T-helper 1 cell treated with Interleukin-12 subunit alpha and Interleukin-12 subunit beta and Interleukin-4 antibody, amounts not matched to agents 30 μg/mL and 1 μg/mL, for 36 hours (primary cell): ENCODE measurements around the gene HECTD2.
"Not testable (repeated sequence)": the region's sequence is repeated elsewhere in the genome, so short reads cannot be mapped to it uniquely, and the experiment has no call there.

Experiments used
- H3K27ac Mint-ChIP-seq: one replicate; pipeline ENCODE4 v1.8.0; 2021; ENCODE audit warnings: mild to moderate bottlenecking, mixed read lengths
- H3K27me3 Mint-ChIP-seq: one replicate; pipeline ENCODE4 v1.8.0; 2021; ENCODE audit warnings: low read depth, mixed read lengths
- H3K36me3 Mint-ChIP-seq: one replicate; pipeline ENCODE4 v1.8.0; 2021; ENCODE audit warnings: low read depth, mixed read lengths
- H3K4me1 Mint-ChIP-seq: one replicate; pipeline ENCODE4 v1.8.0; 2021; ENCODE audit warnings: low read depth, mixed read lengths
- H3K4me3 Mint-ChIP-seq: one replicate; pipeline ENCODE4 v1.8.0; 2021; ENCODE audit warnings: mild to moderate bottlenecking, moderate library complexity, mixed read lengths
- H3K9me3 Mint-ChIP-seq: one replicate; pipeline ENCODE4 v1.8.0; 2021; ENCODE audit warnings: mixed read lengths

HECTD2 gene

DNA sequence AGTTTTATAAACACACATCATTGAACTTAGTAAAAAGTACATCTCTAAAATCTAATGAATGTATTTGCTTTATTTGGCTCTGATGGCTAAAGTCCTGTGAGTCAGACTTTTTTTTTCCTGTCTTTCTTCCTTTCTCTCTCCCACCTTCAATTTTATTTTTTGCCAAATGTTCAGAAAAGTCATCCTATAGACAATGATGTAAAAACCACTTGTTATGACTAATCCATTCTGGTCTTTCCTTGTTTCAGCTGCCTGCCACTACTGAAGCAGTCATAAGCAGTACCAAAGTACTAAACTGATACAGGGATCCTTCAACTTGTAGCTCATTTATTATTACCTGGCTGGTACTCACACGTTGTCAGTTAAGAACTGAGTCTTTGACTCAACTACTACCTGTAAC, 23.9 kb downstream of the HECTD2 start:
- peaks cover 3% of the 10 kb centered on the region for H3K9me3 Mint-ChIP-seq
- no peaks in the 10 kb centered on the region for H3K27me3 Mint-ChIP-seq
- peaks cover 1% of the 10 kb centered on the region for H3K4me1 Mint-ChIP-seq
- peaks cover 2% of the 10 kb centered on the region for H3K36me3 Mint-ChIP-seq
- H3K4me3 Mint-ChIP-seq, result no peak overlapping the region
- no peak overlapping the region for H3K27ac Mint-ChIP-seq

DNA sequence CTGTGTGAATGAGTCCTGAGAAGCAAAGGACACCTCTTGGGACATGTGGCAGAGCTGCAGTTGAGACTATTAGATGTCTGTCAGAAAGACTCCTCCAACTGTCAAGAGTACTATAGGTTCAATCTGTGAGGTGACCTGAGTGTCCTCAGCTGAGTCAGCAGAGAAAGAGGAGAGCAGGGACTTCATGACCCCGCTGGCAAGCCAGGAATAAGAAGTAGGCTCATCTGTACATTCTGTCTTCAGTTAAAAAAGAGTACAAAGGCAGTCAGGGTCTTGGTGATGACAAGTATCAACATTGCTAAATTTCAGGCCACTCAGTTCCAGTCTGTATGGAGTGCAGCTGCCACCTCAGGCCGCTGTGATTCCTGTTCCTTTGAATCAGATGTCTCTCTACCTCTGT, 25.1 kb downstream of the HECTD2 start:
- no peak overlapping the region for H3K27ac Mint-ChIP-seq
- peaks cover 3% of the 10 kb centered on the region for H3K9me3 Mint-ChIP-seq
- H3K36me3 Mint-ChIP-seq, result peaks cover 2% of the 10 kb centered on the region
- no peaks in the 10 kb centered on the region for H3K27me3 Mint-ChIP-seq
- peaks cover 1% of the 10 kb centered on the region for H3K4me1 Mint-ChIP-seq
- H3K4me3 Mint-ChIP-seq, result no peak overlapping the region

DNA sequence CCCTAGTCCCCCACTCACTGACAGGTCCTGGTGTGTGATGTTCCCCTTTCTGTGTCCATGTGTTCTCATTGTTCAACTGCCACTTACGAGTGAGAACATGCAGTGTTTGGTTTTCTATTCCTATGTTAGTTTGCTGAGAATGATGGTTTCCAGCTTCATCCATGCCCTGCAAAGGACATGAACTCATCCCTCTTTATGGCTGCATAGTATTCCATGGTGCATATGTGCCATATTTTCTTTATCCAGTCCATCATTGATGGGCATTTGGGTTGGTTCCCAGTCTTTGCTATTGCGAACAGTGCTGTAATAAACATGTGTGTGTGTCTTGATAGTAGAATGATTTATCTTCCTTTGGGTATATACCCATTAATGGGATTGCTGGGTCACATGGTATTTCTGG, 28.1 kb downstream of the HECTD2 start:
- not testable (repeated sequence) for H3K9me3 Mint-ChIP-seq, H3K36me3 Mint-ChIP-seq, H3K4me3 Mint-ChIP-seq, H3K4me1 Mint-ChIP-seq, H3K27ac Mint-ChIP-seq, H3K27me3 Mint-ChIP-seq

DNA sequence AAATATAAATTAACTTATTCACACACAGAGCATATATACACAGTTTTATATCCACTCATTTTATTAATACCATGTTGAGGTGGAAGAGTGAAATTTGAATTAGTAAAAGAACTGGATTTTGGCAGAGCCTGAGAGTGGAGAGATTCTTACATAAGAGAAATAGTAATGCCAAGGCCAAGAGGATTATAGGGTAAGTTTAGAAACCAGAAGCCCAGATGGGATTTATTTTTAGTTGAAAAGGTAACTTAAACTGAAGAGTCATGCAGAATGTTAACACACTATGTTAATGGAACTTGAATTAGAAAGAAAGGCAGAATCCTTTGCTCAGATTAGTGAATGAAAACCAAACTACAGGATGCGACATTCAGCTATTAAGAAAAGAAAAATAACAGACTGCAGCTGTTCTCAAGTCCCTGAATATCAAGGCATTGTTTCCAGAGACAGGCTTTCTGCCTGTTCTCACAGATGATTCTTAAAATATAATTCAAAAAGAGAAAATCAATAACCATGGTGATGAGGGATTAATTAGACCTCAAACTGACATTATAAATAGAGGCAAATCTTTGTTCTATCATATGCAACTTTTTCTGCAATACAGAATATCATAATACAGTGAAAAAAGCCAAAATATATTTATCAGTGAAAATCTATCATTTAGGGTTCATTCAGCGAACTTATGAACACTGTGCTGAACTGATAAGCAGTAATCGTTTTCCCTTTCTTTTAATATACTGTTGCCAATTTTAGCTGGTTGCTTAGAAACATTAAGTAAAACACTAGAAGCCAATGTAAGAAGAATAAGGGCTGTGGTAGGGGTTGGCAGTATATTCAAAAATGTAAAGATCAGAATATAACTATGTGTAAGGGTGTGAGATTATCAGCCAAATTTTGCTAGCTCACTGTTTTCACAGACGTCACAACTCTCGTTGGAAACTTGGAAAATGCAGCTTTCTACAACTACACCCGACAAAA, 34.4 kb downstream of the HECTD2 start:
- H3K9me3 Mint-ChIP-seq, result peaks cover 7% of the 10 kb centered on the region
- no peaks in the 10 kb centered on the region for H3K36me3 Mint-ChIP-seq
- H3K4me1 Mint-ChIP-seq, result no peaks in the 10 kb centered on the region
- H3K27me3 Mint-ChIP-seq, result no peaks in the 10 kb centered on the region
- no peak overlapping the region for H3K27ac Mint-ChIP-seq
- H3K4me3 Mint-ChIP-seq, result no peak overlapping the region

DNA sequence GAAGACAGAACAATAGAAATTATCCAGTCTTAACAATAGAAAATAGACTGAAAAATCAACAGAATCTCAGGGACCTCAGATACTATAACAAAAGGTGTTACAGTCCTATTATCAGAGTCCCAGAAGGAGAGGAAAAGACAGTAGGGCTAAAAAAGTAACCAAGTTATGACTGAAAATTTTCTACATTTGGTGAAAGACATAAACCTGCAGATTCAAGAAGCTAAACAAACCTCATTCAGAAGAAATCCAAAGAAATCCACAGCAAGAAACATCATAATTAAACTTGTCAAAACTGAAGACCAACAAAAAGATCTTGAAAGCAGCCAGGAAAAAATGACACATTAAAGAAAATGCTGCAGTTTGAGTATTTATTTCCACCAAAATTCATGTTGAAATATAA, 41.9 kb downstream of the HECTD2 start:
- Mint-ChIP-seq H3K4me1 (no peaks in the 10 kb centered on the region), H3K4me3 (no peak overlapping the region), H3K9me3 (peaks cover 40% of the 10 kb centered on the region), H3K36me3 (no peaks in the 10 kb centered on the region), H3K27me3 (no peaks in the 10 kb centered on the region), H3K27ac (no peak overlapping the region)

DNA sequence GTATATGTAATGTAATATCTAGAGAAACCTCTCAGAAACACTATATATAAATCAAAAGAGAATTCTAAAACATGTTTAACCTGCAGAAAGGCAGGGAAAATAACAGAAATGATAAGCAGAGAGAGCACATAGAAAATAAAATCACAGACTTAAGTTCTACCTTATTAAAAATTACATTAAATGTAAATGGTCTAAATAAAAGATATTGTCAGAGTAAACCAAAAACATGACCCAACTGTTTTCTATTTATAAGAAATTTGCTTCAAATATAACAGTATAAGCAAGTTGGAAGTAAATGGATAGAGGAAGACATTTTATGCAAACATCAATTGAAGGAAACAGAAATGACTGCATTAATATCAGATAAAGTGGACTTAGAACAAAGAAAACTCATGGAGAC, 43.4 kb downstream of the HECTD2 start:
- no peaks in the 10 kb centered on the region for H3K27me3 Mint-ChIP-seq
- H3K36me3 Mint-ChIP-seq, result no peaks in the 10 kb centered on the region
- H3K9me3 Mint-ChIP-seq, result peaks cover 40% of the 10 kb centered on the region
- H3K27ac Mint-ChIP-seq, result no peak overlapping the region
- no peaks in the 10 kb centered on the region for H3K4me1 Mint-ChIP-seq
- no peak overlapping the region for H3K4me3 Mint-ChIP-seq

DNA sequence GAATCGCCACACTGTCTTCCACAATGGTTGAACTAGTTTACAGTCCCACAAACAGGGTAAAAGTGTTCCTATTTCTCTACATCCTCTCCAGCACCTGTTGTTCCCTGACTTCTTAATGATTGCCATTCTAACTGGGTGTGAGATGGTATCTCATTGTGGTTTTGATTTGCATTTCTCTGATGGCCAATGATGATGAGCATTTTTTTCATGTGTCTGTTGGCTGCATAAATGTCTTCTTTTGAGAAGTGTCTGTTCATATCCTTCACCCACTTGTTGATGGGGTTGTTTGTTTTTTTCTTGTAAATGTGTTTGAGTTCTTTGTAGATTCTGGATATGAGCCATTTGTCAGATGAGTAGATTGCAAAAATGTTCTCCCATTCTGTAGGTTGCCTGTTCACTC, 45.0 kb downstream of the HECTD2 start:
- H3K27ac Mint-ChIP-seq, H3K27me3 Mint-ChIP-seq: not testable (repeated sequence)

DNA sequence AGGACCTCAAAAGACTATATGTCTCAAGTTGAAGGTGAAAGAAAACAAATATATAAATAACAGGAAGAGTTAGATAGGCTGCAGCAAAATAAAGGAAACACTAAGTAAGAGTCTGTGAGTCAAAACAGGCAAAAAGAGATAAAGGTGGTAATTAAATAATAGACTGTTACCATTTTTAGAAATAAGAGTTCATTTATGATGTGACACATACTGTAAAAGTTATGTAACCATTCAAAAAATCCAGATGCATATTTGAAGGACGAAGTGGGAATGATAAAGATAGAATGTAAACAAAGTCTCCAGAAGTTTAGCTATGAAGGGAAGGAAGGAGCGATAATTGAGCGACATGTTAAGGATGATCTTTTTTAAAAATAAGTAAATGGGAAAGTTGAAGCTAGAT, 50.5 kb downstream of the HECTD2 start:
- no peaks in the 10 kb centered on the region for H3K27me3 Mint-ChIP-seq
- H3K4me1 Mint-ChIP-seq, result no peaks in the 10 kb centered on the region
- no peak overlapping the region for H3K27ac Mint-ChIP-seq
- H3K4me3 Mint-ChIP-seq, result no peak overlapping the region
- H3K9me3 Mint-ChIP-seq, result no peaks in the 10 kb centered on the region
- H3K36me3 Mint-ChIP-seq, result no peaks in the 10 kb centered on the region

More for the DNA sequence above, 45.0 kb downstream of the HECTD2 start:
- H3K36me3 Mint-ChIP-seq, H3K4me1 Mint-ChIP-seq, H3K4me3 Mint-ChIP-seq: not testable (repeated sequence)
- H3K9me3 Mint-ChIP-seq, result peaks cover 29% of the 10 kb centered on the region

DNA sequence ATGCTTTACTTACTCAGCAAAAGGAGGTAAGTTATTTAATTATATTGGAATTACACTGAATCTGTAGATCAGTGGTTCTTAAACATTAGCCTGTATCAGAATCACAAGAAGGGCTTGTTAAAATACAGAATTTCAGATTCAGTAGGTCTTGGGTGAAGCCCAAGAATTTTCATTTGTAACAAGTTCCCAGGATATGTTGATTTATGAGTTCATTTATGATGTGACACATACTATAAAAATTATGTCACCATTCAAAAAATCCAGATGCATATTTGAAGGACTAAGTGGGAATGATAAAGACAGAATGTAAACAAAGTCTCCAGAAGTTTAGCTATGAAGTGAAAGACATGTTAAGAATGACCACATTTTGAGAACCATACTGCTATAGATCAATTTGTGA, 52.3 kb downstream of the HECTD2 start:
- no peaks in the 10 kb centered on the region for H3K4me1 Mint-ChIP-seq
- no peak overlapping the region for H3K27ac Mint-ChIP-seq
- no peak overlapping the region for H3K4me3 Mint-ChIP-seq
- H3K27me3 Mint-ChIP-seq, result no peaks in the 10 kb centered on the region
- H3K9me3 Mint-ChIP-seq, result peaks cover 4% of the 10 kb centered on the region
- peaks cover 5% of the 10 kb centered on the region for H3K36me3 Mint-ChIP-seq

DNA sequence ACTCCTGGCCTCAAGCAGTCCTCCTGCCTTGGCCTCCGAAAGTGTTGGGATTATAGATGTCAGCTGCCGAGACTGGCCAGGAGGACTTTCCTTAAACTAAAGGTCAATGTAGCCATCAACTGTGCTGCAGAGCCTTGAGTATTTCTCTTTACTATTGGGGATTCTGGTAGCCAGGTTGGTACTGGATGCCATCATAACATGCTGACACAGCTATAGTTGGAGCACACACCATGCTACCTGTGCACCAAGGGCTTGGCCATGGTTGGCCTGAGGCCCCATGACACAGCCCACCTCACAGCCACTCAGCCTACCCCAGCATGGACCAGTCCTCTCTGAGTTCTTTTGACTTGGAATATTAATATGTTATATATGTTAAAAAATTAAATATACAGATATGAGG, 54.4 kb downstream of the HECTD2 start:
- H3K4me1 Mint-ChIP-seq, result no peaks in the 10 kb centered on the region

DNA sequence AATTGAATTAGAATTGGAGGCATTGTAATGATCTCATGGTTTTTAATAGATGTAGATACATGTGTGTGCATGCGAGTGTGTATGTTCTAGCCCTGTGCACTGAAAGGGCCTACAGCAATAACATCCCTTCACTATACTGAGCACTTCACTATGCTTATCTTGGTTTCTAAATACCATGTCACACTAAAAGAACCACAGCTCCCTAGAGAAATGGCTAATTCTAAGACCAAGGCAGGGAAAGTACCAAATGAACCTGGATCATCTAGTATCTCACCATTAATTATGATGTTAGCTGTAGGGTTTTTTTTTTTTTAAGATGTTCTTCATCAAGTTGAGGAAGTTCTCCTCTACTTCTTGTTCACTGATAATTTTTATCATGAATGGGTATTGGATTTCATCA, 55.1 kb downstream of the HECTD2 start:
- peaks cover 5% of the 10 kb centered on the region for H3K36me3 Mint-ChIP-seq
- H3K27me3 Mint-ChIP-seq, result peaks cover 5% of the 10 kb centered on the region
- no peak overlapping the region for H3K27ac Mint-ChIP-seq
- peaks cover 8% of the 10 kb centered on the region for H3K9me3 Mint-ChIP-seq
- H3K4me1 Mint-ChIP-seq, result no peaks in the 10 kb centered on the region
- H3K4me3 Mint-ChIP-seq, result no peak overlapping the region

More for the DNA sequence above, 54.4 kb downstream of the HECTD2 start:
- peaks cover 5% of the 10 kb centered on the region for H3K27me3 Mint-ChIP-seq
- no peak overlapping the region for H3K4me3 Mint-ChIP-seq
- H3K27ac Mint-ChIP-seq, result no peak overlapping the region
- peaks cover 5% of the 10 kb centered on the region for H3K36me3 Mint-ChIP-seq
- peaks cover 8% of the 10 kb centered on the region for H3K9me3 Mint-ChIP-seq

DNA sequence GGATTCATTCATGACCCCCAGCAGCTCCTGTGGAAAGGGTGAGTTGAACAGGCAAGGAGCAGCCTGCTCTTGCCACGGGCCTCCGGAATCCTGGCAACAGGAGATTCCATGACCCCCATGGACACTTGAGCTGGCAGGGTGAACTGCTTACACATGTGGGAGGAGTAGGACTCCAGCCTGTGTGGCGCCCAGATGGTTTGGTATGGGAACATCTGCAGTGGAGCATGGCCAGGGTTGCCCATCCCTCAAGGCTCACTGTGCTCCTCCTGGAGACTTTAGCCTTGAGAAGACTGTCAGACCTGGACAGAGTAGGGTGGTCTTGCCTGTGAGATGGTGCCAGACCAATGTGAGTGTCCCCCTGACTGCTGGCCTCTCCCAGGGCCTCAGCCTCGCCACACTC, 57.0 kb downstream of the HECTD2 start:
- Mint-ChIP-seq H3K9me3 (peaks cover 8% of the 10 kb centered on the region), H3K27ac (no peak overlapping the region), H3K4me1 (no peaks in the 10 kb centered on the region), H3K4me3 (no peak overlapping the region), H3K36me3 (peaks cover 5% of the 10 kb centered on the region), H3K27me3 (peaks cover 5% of the 10 kb centered on the region)

DNA sequence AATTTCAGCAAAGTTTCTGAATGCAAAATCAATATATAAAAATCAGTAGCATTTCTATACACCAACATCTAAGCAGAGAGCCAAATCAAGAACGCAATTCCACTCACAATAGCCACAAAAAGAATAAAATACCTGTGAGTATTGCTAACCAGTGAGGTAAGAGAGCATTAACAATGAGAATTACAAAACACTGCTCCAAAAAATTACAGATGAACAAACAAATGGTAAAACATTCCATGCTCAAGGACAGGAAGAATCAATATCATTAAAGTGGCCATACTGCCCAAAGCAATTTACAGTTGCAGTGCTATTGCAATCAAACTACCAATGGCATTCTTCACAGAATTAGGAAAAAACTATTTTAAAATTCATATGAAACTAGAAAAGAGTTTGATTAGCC, 61.5 kb downstream of the HECTD2 start:
- Mint-ChIP-seq H3K4me3 (no peak overlapping the region), H3K9me3 (peaks cover 5% of the 10 kb centered on the region), H3K36me3 (peaks cover under 1% of the 10 kb centered on the region), H3K27ac (no peak overlapping the region), H3K27me3 (peaks cover 5% of the 10 kb centered on the region), H3K4me1 (no peaks in the 10 kb centered on the region)

DNA sequence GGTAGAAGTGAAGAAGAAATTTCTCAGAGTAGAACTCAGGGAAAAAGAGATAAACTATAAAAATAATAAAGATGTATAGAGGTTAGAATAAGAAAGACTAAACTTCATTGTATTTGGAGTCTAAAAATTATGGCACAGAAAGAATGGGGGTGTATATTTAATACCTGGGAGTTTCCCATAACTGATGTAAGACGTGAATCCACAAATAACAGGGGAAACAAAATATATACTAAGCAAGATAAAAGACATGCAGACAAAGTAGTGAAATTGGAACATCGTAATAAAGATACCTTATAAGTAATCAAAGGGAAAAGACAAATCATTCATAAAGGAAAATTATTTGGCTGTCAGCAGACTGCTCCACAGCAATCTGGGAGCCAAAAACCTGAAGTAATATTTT, 62.8 kb downstream of the HECTD2 start:
- Mint-ChIP-seq H3K36me3 (no peaks in the 10 kb centered on the region), H3K27ac (no peak overlapping the region), H3K27me3 (peaks cover 5% of the 10 kb centered on the region)

DNA sequence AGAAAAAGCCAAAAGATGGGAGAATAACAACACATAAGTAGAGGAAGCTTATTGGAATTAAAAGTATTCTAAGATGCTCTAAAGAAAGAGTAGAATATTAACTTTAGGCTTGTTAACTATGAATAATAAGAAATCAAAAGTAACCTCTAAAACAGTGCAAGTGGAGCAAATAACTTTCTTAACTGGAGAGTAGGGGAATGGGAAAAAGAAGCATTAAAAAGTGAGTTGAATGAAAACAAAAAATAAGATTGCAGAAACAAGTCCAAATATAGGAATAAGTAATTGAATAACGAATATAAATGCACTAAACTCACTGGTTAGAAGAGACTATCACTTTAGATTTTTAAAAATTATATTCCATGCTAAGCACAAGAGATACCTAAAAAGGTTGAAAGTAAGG, 63.9 kb downstream of the HECTD2 start:
- Mint-ChIP-seq H3K9me3 (peaks cover 2% of the 10 kb centered on the region), H3K4me3 (no peak overlapping the region), H3K27me3 (peaks cover 2% of the 10 kb centered on the region), H3K4me1 (no peaks in the 10 kb centered on the region), H3K36me3 (no peaks in the 10 kb centered on the region), H3K27ac (no peak overlapping the region)

More for the DNA sequence above, 62.8 kb downstream of the HECTD2 start:
- H3K4me1 Mint-ChIP-seq, result no peaks in the 10 kb centered on the region
- H3K9me3 Mint-ChIP-seq, result peaks cover 4% of the 10 kb centered on the region
- no peak overlapping the region for H3K4me3 Mint-ChIP-seq
